Mesendoderm (in vitro differentiated cells): Measurements from ENCODE around the gene ANGPT4.

Experiments
- DNase-seq: peaks from one replicate; pipeline ENCODE4 v3.0.0; 2013
- H2AK5ac ChIP-seq: 2 replicates; pipeline ENCODE4 v1.6.1; 2013; ENCODE audit warnings: low read length, inconsistent platforms
- H2BK120ac ChIP-seq: 2 replicates; pipeline ENCODE4 v1.6.1; 2013; ENCODE audit warnings: low read depth, mild to moderate bottlenecking, low read length, moderate library complexity, mixed read lengths
- H2BK15ac ChIP-seq: replicated peaks from 2 replicates; pipeline ENCODE4 v1.6.1; 2013; ENCODE audit warnings: low read depth, mild to moderate bottlenecking, moderate library complexity
- H2BK5ac ChIP-seq: 2 replicates; pipeline ENCODE4 v1.6.1; 2013; ENCODE audit warnings: low read length, inconsistent platforms
- H3K18ac ChIP-seq: 2 replicates; pipeline ENCODE4 v1.6.1; 2013; ENCODE audit warnings: mild to moderate bottlenecking, low read length, mixed read lengths
- H3K23ac ChIP-seq: one replicate; pipeline ENCODE4 v1.6.1; 2013; ENCODE audit warnings: low read length
- H3K27ac ChIP-seq: 2 replicates; pipeline ENCODE4 v1.5.1; 2013; ENCODE audit warnings: low read depth, mild to moderate bottlenecking, inconsistent platforms, low read length, moderate library complexity
- H3K27me3 ChIP-seq: 2 replicates; pipeline ENCODE4 v1.6.1; 2013; ENCODE audit warnings: low read length, control low read depth, mild to moderate bottlenecking, inconsistent platforms; ENCODE audit not compliant: insufficient read depth, poor library complexity
- H3K36me3 ChIP-seq: 2 replicates; pipeline ENCODE4 v1.6.1; 2013; ENCODE audit warnings: low read length, inconsistent platforms; ENCODE audit not compliant: control insufficient read depth, insufficient read depth
- H3K4ac ChIP-seq: one replicate; pipeline ENCODE4 v1.6.1; 2013; ENCODE audit warnings: low read depth, mild to moderate bottlenecking, low read length, moderate library complexity
- H3K4me1 ChIP-seq: 2 replicates; pipeline ENCODE4 v1.6.1; 2013; ENCODE audit warnings: low read depth, low read length, inconsistent platforms; ENCODE audit not compliant: control insufficient read depth
- H3K4me2 ChIP-seq: 2 replicates; pipeline ENCODE4 v1.6.1; 2013; ENCODE audit warnings: low read length
- H3K4me3 ChIP-seq: 2 replicates; pipeline ENCODE4 v1.5.1; 2013; ENCODE audit warnings: mild to moderate bottlenecking, low read length
- H3K56ac ChIP-seq: one replicate; pipeline ENCODE4 v1.6.1; 2013; ENCODE audit warnings: low read length
- H3K79me1 ChIP-seq: 2 replicates; pipeline ENCODE4 v1.6.1; 2013; ENCODE audit warnings: low read length, inconsistent platforms
- H3K79me2 ChIP-seq: 2 replicates; pipeline ENCODE4 v1.6.1; 2013; ENCODE audit warnings: mild to moderate bottlenecking, low read length; ENCODE audit not compliant: control insufficient read depth, insufficient read depth
- H3K9ac ChIP-seq: 2 replicates; pipeline ENCODE4 v1.6.1; 2013; ENCODE audit warnings: low read length, inconsistent platforms
- H4K5ac ChIP-seq: one replicate; pipeline ENCODE4 v1.6.1; 2013; ENCODE audit warnings: low read length
- H4K8ac ChIP-seq: one replicate; pipeline ENCODE4 v1.6.1; 2013; ENCODE audit warnings: low read depth, mild to moderate bottlenecking, control low read depth, low read length, moderate library complexity
- WGBS: extraction: QIAGEN DNeasy Blood & Tissue Kit; methylation state at CpG from one replicate; pipeline ENCODE4 v1.1.7; 2013; ENCODE audit warnings: low lambda C conversion rate, missing lambda C conversion rate; ENCODE audit not compliant: insufficient coverage; ENCODE audit errors: extremely low coverage; 5-methylcytosine and 5-hydroxymethylcytosine counted together

ANGPT4 gene

GRCh38 chr20:946826-947225 is 30.7 kb upstream of the ANGPT4 start:
- no peak overlapping the region for H3K56ac ChIP-seq
- no peak for DNase-seq
- no peak overlapping the region for H3K4me3 ChIP-seq
- H2AK5ac ChIP-seq, result no peak overlapping the region
- no peaks in the 10 kb centered on the region for H3K79me2 ChIP-seq
- no peak overlapping the region for H4K5ac ChIP-seq
- H3K4me1 ChIP-seq, result peaks cover 4% of the 10 kb centered on the region
- H3K4ac ChIP-seq, result no peak overlapping the region
- no peak overlapping the region for H2BK15ac ChIP-seq
- no peak overlapping the region for H4K8ac ChIP-seq
- no CpG with 5 or more reads among the region's 8 CpGs for WGBS
- H3K79me1 ChIP-seq, result no peaks in the 10 kb centered on the region
- H2BK120ac ChIP-seq, result no peak overlapping the region
- no peak overlapping the region for H2BK5ac ChIP-seq
- no peaks in the 10 kb centered on the region for H3K36me3 ChIP-seq
- H3K18ac ChIP-seq, result no peak overlapping the region
- no peak overlapping the region for H3K27ac ChIP-seq
- no peak overlapping the region for H3K23ac ChIP-seq
- H3K4me2 ChIP-seq, result no peak overlapping the region
- no peaks in the 10 kb centered on the region for H3K27me3 ChIP-seq
- no peak overlapping the region for H3K9ac ChIP-seq

GRCh38 chr20:945841-946240 is 29.7 kb upstream of the ANGPT4 start:
- H3K27me3 ChIP-seq, result no peaks in the 10 kb centered on the region
- H3K79me1 ChIP-seq, result no peaks in the 10 kb centered on the region
- peak overlapping the region; percentile 27 for H3K56ac ChIP-seq
- peak overlapping the region; percentile 35 for H2AK5ac ChIP-seq
- no peak overlapping the region for H3K18ac ChIP-seq
- no peaks in the 10 kb centered on the region for H3K36me3 ChIP-seq
- H3K4me2 ChIP-seq, result no peak overlapping the region
- DNase-seq, result no peak
- no peak overlapping the region for H3K9ac ChIP-seq
- peak overlapping the region; percentile 8 for H3K4ac ChIP-seq
- no peak overlapping the region for H3K27ac ChIP-seq
- no peaks in the 10 kb centered on the region for H3K79me2 ChIP-seq
- no peak overlapping the region for H4K5ac ChIP-seq
- H3K4me1 ChIP-seq, result peaks cover 4% of the 10 kb centered on the region
- no peak overlapping the region for H2BK120ac ChIP-seq
- peak overlapping the region; percentile 19 for H2BK5ac ChIP-seq
- no peak overlapping the region for H2BK15ac ChIP-seq
- no peak overlapping the region for H4K8ac ChIP-seq
- no peak overlapping the region for H3K23ac ChIP-seq
- no peak overlapping the region for H3K4me3 ChIP-seq
- no CpG with 5 or more reads among the region's 13 CpGs for WGBS

- peaks cover 4% of the 10 kb centered on the region for H3K4me1 ChIP-seq
- no peak overlapping the region for H3K4me2 ChIP-seq
- peak overlapping the region; percentile 30 for H3K23ac ChIP-seq
- no peak overlapping the region for H4K5ac ChIP-seq
- no CpG with 5 or more reads among the region's 13 CpGs for WGBS
- H3K9ac ChIP-seq, result peak overlapping the region; percentile 33
- H4K8ac ChIP-seq, result no peak overlapping the region
- H3K36me3 ChIP-seq, result no peaks in the 10 kb centered on the region
- H2BK15ac ChIP-seq, result no peak overlapping the region
- H3K18ac ChIP-seq, result peak overlapping the region; percentile 82
- H3K56ac ChIP-seq, result peak overlapping the region; percentile 78
- H3K79me1 ChIP-seq, result no peaks in the 10 kb centered on the region
- H3K4me3 ChIP-seq, result no peak overlapping the region
- DNase-seq, result peak; percentile 87
- no peak overlapping the region for H2AK5ac ChIP-seq
- peak overlapping the region; percentile 99 for H2BK5ac ChIP-seq
- no peaks in the 10 kb centered on the region for H3K79me2 ChIP-seq
- peak overlapping the region; percentile 53 for H3K27ac ChIP-seq
- H3K27me3 ChIP-seq, result no peaks in the 10 kb centered on the region
- peak overlapping the region; percentile 22 for H3K4ac ChIP-seq
- peak overlapping the region; percentile 56 for H2BK120ac ChIP-seq
Measured at GRCh38 chr20:944774-945410, 28.8 kb upstream of the ANGPT4 start.

GRCh38 chr20:944148-944547 is 28.0 kb upstream of the ANGPT4 start:
- Histone ChIP-seq H2BK5ac (peak overlapping the region; percentile 99), H3K36me3 (no peaks in the 10 kb centered on the region), H3K27me3 (no peaks in the 10 kb centered on the region), H3K9ac (no peak overlapping the region), H3K4me1 (peaks cover 4% of the 10 kb centered on the region), H3K4me2 (no peak overlapping the region), H2BK120ac (peak overlapping the region; percentile 56), H3K79me1 (no peaks in the 10 kb centered on the region), H3K4ac (peak overlapping the region; percentile 95), H2AK5ac (peak overlapping the region; percentile 95), H3K79me2 (no peaks in the 10 kb centered on the region), H3K27ac (no peak overlapping the region), H3K4me3 (no peak overlapping the region), H3K18ac (peak overlapping the region; percentile 82), H4K8ac (no peak overlapping the region), H3K23ac (no peak overlapping the region), H4K5ac (peak overlapping the region; percentile 94), H3K56ac (peak overlapping the region; percentile 78), H2BK15ac (no peak overlapping the region)
- WGBS, result no CpG with 5 or more reads among the region's 9 CpGs
- DNase-seq, result no peak

- H3K27ac ChIP-seq, result no peak overlapping the region
- no peak overlapping the region for H2BK5ac ChIP-seq
- no peaks in the 10 kb centered on the region for H3K36me3 ChIP-seq
- H3K4ac ChIP-seq, result peak overlapping the region; percentile 39
- WGBS, result no CpG with 5 or more reads among the region's 7 CpGs
- H3K79me1 ChIP-seq, result no peaks in the 10 kb centered on the region
- H2BK120ac ChIP-seq, result no peak overlapping the region
- no peak overlapping the region for H3K4me2 ChIP-seq
- H3K79me2 ChIP-seq, result no peaks in the 10 kb centered on the region
- H3K27me3 ChIP-seq, result no peaks in the 10 kb centered on the region
- H4K8ac ChIP-seq, result no peak overlapping the region
- no peak overlapping the region for H3K4me3 ChIP-seq
- no peak overlapping the region for H3K23ac ChIP-seq
- H3K18ac ChIP-seq, result no peak overlapping the region
- no peak overlapping the region for H4K5ac ChIP-seq
- no peak overlapping the region for H3K56ac ChIP-seq
- peaks cover 4% of the 10 kb centered on the region for H3K4me1 ChIP-seq
- no peak overlapping the region for H2AK5ac ChIP-seq
- H3K9ac ChIP-seq, result no peak overlapping the region
- no peak overlapping the region for H2BK15ac ChIP-seq
- no peak for DNase-seq
Measured at GRCh38 chr20:942611-943010, 26.5 kb upstream of the ANGPT4 start.

GRCh38 chr20:940926-941325 is 24.8 kb upstream of the ANGPT4 start:
- no CpG with 5 or more reads among the region's 5 CpGs for WGBS
- H3K4me1 ChIP-seq, result peaks cover 4% of the 10 kb centered on the region
- no peak overlapping the region for H4K8ac ChIP-seq
- H3K4ac ChIP-seq, result no peak overlapping the region
- no peak overlapping the region for H4K5ac ChIP-seq
- no peak overlapping the region for H3K18ac ChIP-seq
- H3K23ac ChIP-seq, result no peak overlapping the region
- no peak overlapping the region for H2BK120ac ChIP-seq
- no peak overlapping the region for H2AK5ac ChIP-seq
- H3K56ac ChIP-seq, result peak overlapping the region; percentile 15
- no peak overlapping the region for H3K9ac ChIP-seq
- H3K79me1 ChIP-seq, result no peaks in the 10 kb centered on the region
- H3K79me2 ChIP-seq, result no peaks in the 10 kb centered on the region
- no peak overlapping the region for H3K4me3 ChIP-seq
- no peaks in the 10 kb centered on the region for H3K27me3 ChIP-seq
- H2BK15ac ChIP-seq, result no peak overlapping the region
- H3K4me2 ChIP-seq, result no peak overlapping the region
- no peak overlapping the region for H3K27ac ChIP-seq
- no peak overlapping the region for H2BK5ac ChIP-seq
- H3K36me3 ChIP-seq, result no peaks in the 10 kb centered on the region
- DNase-seq, result no peak
